Liver (tissue), 9 donors: Measurements from ENCODE around the gene ARSK. TPM values are rescaled to one million over a fixed set of nuclear protein-coding genes. Genes with fewer than 3 reads are reported as not detected.

Experiments used
- DNase-seq: peaks from one replicate; pipeline ENCODE4 v3.0.0-alpha.2; 2017; ENCODE audit warnings: low spot score
- H3K27ac ChIP-seq, 2 donors: one replicate each; pipeline ENCODE4 v1.7.0; 2013; ENCODE audit warnings: inconsistent platforms in 2 of 2, low read length in 2 of 2, control low read depth in 1 of 2, low read depth in 1 of 2, mild to moderate bottlenecking in 1 of 2
- H3K27me3 ChIP-seq, 4 donors: one replicate each; pipeline versions ENCODE4 v1.6.1 to v1.7.0; 2013; ENCODE audit warnings: low read length in 3 of 4, inconsistent platforms in 1 of 4, mild to moderate bottlenecking in 1 of 4, moderate library complexity in 1 of 4; ENCODE audit not compliant: control insufficient read depth in 4 of 4, insufficient read depth in 4 of 4
- H3K36me3 ChIP-seq, 4 donors: one replicate each; pipeline versions ENCODE4 v1.6.1 to v1.7.0; 2013; ENCODE audit warnings: low read length in 3 of 4, mild to moderate bottlenecking in 3 of 4, low read depth in 1 of 4, moderate library complexity in 1 of 4; ENCODE audit not compliant: control insufficient read depth in 4 of 4, insufficient read depth in 3 of 4
- H3K4me1 ChIP-seq, 4 donors: one replicate each; pipeline versions ENCODE4 v1.6.1 to v1.7.0; 2013; ENCODE audit warnings: low read length in 3 of 4, mild to moderate bottlenecking in 3 of 4, moderate library complexity in 1 of 4; ENCODE audit not compliant: control insufficient read depth in 4 of 4, insufficient read depth in 4 of 4
- H3K4me3 ChIP-seq, 3 donors: one replicate each; pipeline versions ENCODE4 v1.6.1 to v1.7.0; 2013; ENCODE audit warnings: low read length in 3 of 3, control low read depth in 1 of 3, low read depth in 1 of 3, mild to moderate bottlenecking in 1 of 3
- H3K9ac ChIP-seq, 2 donors: one replicate each; pipeline ENCODE4 v1.7.0; 2013; ENCODE audit warnings: low read length in 2 of 2, mild to moderate bottlenecking in 2 of 2, moderate library complexity in 2 of 2, control low read depth in 1 of 2, low read depth in 1 of 2
- H3K9me3 ChIP-seq, 4 donors: one replicate each; pipeline versions ENCODE4 v1.6.1 to v1.7.0; 2013; ENCODE audit warnings: low read length in 3 of 4; ENCODE audit not compliant: control insufficient read depth in 4 of 4
- ATF3 ChIP-seq: IDR thresholded peaks from 2 replicates; pipeline ENCODE4 v1.6.1; 2016; ENCODE audit warnings: antibody characterized with exemption
- EGR1 ChIP-seq, 2 donors: IDR thresholded peaks; 2 replicates each; pipeline ENCODE4 v1.6.1; 2016 to 2018; ENCODE audit warnings: antibody characterized with exemption in 2 of 2, low read depth in 2 of 2
- FOXA1 ChIP-seq: IDR thresholded peaks from 2 replicates; pipeline ENCODE4 v1.6.1; 2016; ENCODE audit warnings: antibody characterized with exemption
- FOXA2 ChIP-seq: IDR thresholded peaks from 2 replicates; pipeline ENCODE4 v1.6.1; 2016; ENCODE audit warnings: antibody characterized with exemption
- GABPA ChIP-seq, 2 donors: IDR thresholded peaks in 1 of 2; conservative IDR thresholded peaks in 1 of 2; 2 replicates each; pipeline ENCODE4 v1.6.1; 2016; ENCODE audit warnings: antibody characterized with exemption in 2 of 2, mild to moderate bottlenecking in 1 of 2, moderate library complexity in 1 of 2
- HNF4A ChIP-seq, 2 donors: conservative IDR thresholded peaks; 2 replicates each; pipeline ENCODE4 v1.6.1; 2016; ENCODE audit warnings: antibody characterized with exemption in 2 of 2, mild to moderate bottlenecking in 2 of 2
- HNF4G ChIP-seq: IDR thresholded peaks from 2 replicates; pipeline ENCODE4 v1.6.1; 2016; ENCODE audit warnings: antibody characterized with exemption
- JUND ChIP-seq, 2 donors: IDR thresholded peaks; 2 replicates each; pipeline ENCODE4 v1.6.1; 2016; ENCODE audit warnings: antibody characterized with exemption in 2 of 2
- MAX ChIP-seq: IDR thresholded peaks from 2 replicates; pipeline ENCODE4 v1.6.1; 2016; ENCODE audit warnings: antibody characterized with exemption
- NR2F2 ChIP-seq: IDR thresholded peaks from 2 replicates; pipeline ENCODE4 v1.6.1; 2016; ENCODE audit warnings: antibody characterized with exemption
- RAD21 ChIP-seq, 2 donors: IDR thresholded peaks; 2 replicates each; pipeline ENCODE4 v1.6.1; 2016; ENCODE audit warnings: antibody characterized with exemption in 2 of 2, mild to moderate bottlenecking in 2 of 2
- RXRA ChIP-seq, 2 donors: IDR thresholded peaks; 2 replicates each; pipeline ENCODE4 v1.6.1; 2017 to 2018; ENCODE audit warnings: antibody characterized with exemption in 2 of 2, mild to moderate bottlenecking in 1 of 2
- SP1 ChIP-seq: IDR thresholded peaks from 2 replicates; pipeline ENCODE4 v1.6.1; 2018; ENCODE audit warnings: antibody characterized with exemption, mild to moderate bottlenecking
- TAF1 ChIP-seq: conservative IDR thresholded peaks from 2 replicates; pipeline ENCODE4 v1.6.1; 2016; ENCODE audit warnings: antibody characterized with exemption, mild to moderate bottlenecking
- YY1 ChIP-seq: IDR thresholded peaks from 2 replicates; pipeline ENCODE4 v1.6.1; 2016; ENCODE audit warnings: antibody characterized with exemption, mild to moderate bottlenecking
- WGBS: extraction: QIAGEN DNeasy Blood & Tissue Kit; methylation state at CpG from one replicate; pipeline ENCODE4 v1.1.7; 2013; 5-methylcytosine and 5-hydroxymethylcytosine counted together
- polyA plus RNA-seq, 2 donors: library from polyadenylated mRNA; stranded (reverse) in 1 of 2; unstranded in 1 of 2; fragments of 200-250 nt in 1 of 2; fragments of >200 nt in 1 of 2; fragmentation: Nextera tagmentation in 1 of 2; extraction: Ambion mirVana in 1 of 2; gene quantifications; one replicate each; pipeline versions ENCODE4 v1.2.1 to v1.2.3, GENCODE V29; 2013 to 2015
- total RNA-seq, 2 donors: library from RNA; depleted of rRNA; stranded (reverse); fragments of >200 nt; gene quantifications; one replicate each; pipeline ENCODE4 v1.2.3, GENCODE V29; 2014
- TF ChIP-seq, protein P1 (sequence below): IDR thresholded peaks from 2 replicates; pipeline ENCODE4 v1.6.1; 2016; ENCODE audit warnings: antibody characterized with exemption, mild to moderate bottlenecking
- TF ChIP-seq, protein P2 (sequence below): IDR thresholded peaks from 2 replicates; pipeline ENCODE4 v1.6.1; 2016; ENCODE audit warnings: antibody characterized with exemption
- TF ChIP-seq, protein P3 (sequence below): fragments of 150-350 bp; IDR thresholded peaks from 2 replicates; pipeline ENCODE4 v1.5.1; 2017; ENCODE audit warnings: improper control_type of control experiment, low read depth, low read length; ENCODE audit not compliant: missing input control
- donor health status: healthy.
- donor health status: healthy.
- donor health status: healthy.
- donor health status: healthy.
- donor health status: healthy.

The ARSK gene
- total and polyA plus RNA-seq, 4 donors = 2.4 to 6.8 (median 3.3) TPM

- no peaks in the 10 kb centered on the region for H3K9me3 ChIP-seq
- TF ChIP-seq RXRA (IDR thresholded peaks at IDR 0.05) (no peak), GABPA (IDR thresholded peaks at IDR 0.05 in 1 of 2, conservative IDR thresholded peaks at IDR 0.05 in 1 of 2) (no peak), TAF1 (no peak), NR2F2 (no peak), ATF3 (no peak), FOXA2 (no peak), HNF4G (no peak), HNF4A (conservative IDR thresholded peaks at IDR 0.05) (no peak)
- 3% methylated on average over 85 of the region's 85 CpGs for WGBS
Measured at GRCh38 chr5:95620030-95620869, 65.3 kb downstream of the ARSK start, which contains the start of gene GPR150. GPR150 (plus strand) TSS chr5:95620087; CDS start chr5:95620276, 189 bp downstream.

DNA sequence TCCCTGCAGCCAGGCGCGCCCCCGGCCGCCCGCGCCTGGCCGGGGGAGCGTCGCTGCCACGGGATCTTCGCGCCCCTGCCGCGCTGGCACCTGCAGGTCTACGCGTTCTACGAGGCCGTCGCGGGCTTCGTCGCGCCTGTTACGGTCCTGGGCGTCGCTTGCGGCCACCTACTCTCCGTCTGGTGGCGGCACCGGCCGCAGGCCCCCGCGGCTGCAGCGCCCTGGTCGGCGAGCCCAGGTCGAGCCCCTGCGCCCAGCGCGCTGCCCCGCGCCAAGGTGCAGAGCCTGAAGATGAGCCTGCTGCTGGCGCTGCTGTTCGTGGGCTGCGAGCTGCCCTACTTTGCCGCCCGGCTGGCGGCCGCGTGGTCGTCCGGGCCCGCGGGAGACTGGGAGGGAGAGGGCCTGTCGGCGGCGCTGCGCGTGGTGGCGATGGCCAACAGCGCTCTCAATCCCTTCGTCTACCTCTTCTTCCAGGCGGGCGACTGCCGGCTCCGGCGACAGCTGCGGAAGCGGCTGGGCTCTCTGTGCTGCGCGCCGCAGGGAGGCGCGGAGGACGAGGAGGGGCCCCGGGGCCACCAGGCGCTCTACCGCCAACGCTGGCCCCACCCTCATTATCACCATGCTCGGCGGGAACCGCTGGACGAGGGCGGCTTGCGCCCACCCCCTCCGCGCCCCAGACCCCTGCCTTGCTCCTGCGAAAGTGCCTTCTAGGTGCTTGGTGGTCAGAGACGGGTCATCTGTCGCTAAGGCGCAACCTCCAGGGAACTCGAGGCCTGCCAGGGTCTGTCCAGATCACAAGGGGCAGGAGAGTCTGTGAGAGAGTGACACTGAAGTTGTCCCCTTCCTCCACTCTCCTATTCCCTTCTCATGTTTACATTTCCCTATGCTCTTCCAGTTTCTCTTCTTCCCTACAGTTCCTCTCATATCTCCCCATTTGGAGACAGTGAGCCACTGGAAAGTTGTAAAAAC is 66.3 kb downstream of the ARSK start:
- H3K36me3 ChIP-seq = no peaks in the 10 kb centered on the region
- H3K9ac ChIP-seq = peak overlapping the region; percentile 4 to 31
- peaks cover 4 to 26% (median 17%) of the 10 kb centered on the region in 4 donors for H3K4me1 ChIP-seq
- 3% methylated on average over 92 of the region's 92 CpGs for WGBS
- no peaks in the 10 kb centered on the region for H3K9me3 ChIP-seq
- H3K27ac ChIP-seq = no peak overlapping the region
- no peak for TF ChIP-seq RAD21 (IDR thresholded peaks at IDR 0.05)
- no peak for TF ChIP-seq YY1
- no peak for TF ChIP-seq FOXA2
- TF ChIP-seq EGR1 (IDR thresholded peaks at IDR 0.05; ENCODE audit: low read depth in 2 of 2) = no peak
- TF ChIP-seq, protein P1, sequence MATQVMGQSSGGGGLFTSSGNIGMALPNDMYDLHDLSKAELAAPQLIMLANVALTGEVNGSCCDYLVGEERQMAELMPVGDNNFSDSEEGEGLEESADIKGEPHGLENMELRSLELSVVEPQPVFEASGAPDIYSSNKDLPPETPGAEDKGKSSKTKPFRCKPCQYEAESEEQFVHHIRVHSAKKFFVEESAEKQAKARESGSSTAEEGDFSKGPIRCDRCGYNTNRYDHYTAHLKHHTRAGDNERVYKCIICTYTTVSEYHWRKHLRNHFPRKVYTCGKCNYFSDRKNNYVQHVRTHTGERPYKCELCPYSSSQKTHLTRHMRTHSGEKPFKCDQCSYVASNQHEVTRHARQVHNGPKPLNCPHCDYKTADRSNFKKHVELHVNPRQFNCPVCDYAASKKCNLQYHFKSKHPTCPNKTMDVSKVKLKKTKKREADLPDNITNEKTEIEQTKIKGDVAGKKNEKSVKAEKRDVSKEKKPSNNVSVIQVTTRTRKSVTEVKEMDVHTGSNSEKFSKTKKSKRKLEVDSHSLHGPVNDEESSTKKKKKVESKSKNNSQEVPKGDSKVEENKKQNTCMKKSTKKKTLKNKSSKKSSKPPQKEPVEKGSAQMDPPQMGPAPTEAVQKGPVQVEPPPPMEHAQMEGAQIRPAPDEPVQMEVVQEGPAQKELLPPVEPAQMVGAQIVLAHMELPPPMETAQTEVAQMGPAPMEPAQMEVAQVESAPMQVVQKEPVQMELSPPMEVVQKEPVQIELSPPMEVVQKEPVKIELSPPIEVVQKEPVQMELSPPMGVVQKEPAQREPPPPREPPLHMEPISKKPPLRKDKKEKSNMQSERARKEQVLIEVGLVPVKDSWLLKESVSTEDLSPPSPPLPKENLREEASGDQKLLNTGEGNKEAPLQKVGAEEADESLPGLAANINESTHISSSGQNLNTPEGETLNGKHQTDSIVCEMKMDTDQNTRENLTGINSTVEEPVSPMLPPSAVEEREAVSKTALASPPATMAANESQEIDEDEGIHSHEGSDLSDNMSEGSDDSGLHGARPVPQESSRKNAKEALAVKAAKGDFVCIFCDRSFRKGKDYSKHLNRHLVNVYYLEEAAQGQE = no peak
- TF ChIP-seq, protein P2, sequence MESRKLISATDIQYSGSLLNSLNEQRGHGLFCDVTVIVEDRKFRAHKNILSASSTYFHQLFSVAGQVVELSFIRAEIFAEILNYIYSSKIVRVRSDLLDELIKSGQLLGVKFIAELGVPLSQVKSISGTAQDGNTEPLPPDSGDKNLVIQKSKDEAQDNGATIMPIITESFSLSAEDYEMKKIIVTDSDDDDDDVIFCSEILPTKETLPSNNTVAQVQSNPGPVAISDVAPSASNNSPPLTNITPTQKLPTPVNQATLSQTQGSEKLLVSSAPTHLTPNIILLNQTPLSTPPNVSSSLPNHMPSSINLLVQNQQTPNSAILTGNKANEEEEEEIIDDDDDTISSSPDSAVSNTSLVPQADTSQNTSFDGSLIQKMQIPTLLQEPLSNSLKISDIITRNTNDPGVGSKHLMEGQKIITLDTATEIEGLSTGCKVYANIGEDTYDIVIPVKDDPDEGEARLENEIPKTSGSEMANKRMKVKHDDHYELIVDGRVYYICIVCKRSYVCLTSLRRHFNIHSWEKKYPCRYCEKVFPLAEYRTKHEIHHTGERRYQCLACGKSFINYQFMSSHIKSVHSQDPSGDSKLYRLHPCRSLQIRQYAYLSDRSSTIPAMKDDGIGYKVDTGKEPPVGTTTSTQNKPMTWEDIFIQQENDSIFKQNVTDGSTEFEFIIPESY = no peak
- no peak for TF ChIP-seq GABPA (IDR thresholded peaks at IDR 0.05 in 1 of 2, conservative IDR thresholded peaks at IDR 0.05 in 1 of 2)
- TF ChIP-seq MAX = no peak
- no peak for TF ChIP-seq FOXA1
- TF ChIP-seq RXRA (IDR thresholded peaks at IDR 0.05) = no peak
- TF ChIP-seq HNF4A (conservative IDR thresholded peaks at IDR 0.05) = no peak
- TF ChIP-seq TAF1 = no peak
- TF ChIP-seq JUND (IDR thresholded peaks at IDR 0.05) = no peak
- TF ChIP-seq HNF4G = no peak
- no peak for TF ChIP-seq NR2F2
- TF ChIP-seq SP1 = no peak
- TF ChIP-seq ATF3 = no peak
- TF ChIP-seq, protein P3, sequence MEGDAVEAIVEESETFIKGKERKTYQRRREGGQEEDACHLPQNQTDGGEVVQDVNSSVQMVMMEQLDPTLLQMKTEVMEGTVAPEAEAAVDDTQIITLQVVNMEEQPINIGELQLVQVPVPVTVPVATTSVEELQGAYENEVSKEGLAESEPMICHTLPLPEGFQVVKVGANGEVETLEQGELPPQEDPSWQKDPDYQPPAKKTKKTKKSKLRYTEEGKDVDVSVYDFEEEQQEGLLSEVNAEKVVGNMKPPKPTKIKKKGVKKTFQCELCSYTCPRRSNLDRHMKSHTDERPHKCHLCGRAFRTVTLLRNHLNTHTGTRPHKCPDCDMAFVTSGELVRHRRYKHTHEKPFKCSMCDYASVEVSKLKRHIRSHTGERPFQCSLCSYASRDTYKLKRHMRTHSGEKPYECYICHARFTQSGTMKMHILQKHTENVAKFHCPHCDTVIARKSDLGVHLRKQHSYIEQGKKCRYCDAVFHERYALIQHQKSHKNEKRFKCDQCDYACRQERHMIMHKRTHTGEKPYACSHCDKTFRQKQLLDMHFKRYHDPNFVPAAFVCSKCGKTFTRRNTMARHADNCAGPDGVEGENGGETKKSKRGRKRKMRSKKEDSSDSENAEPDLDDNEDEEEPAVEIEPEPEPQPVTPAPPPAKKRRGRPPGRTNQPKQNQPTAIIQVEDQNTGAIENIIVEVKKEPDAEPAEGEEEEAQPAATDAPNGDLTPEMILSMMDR = no peak
- H3K27me3 ChIP-seq = no peaks in the 10 kb centered on the region
- DNase-seq = peak; percentile 46
- H3K4me3 ChIP-seq = peak overlapping the region; percentile 7 to 70 (median 66)

More at GRCh38 chr5:95620030-95620869, 65.3 kb downstream of the ARSK start, which contains the start of gene GPR150:
- peaks cover 4 to 26% (median 17%) of the 10 kb centered on the region in 4 donors for H3K4me1 ChIP-seq
- DNase-seq = peak; percentile 58
- H3K4me3 ChIP-seq = peak within 1 kb of the TSS; percentile 45 to 70 (median 66)
- H3K9ac ChIP-seq = no peak within 1 kb of the TSS
- H3K36me3 ChIP-seq = no peaks in the 10 kb centered on the region
- H3K27ac ChIP-seq = no peak within 1 kb of the TSS
- no peaks in the 10 kb centered on the region for H3K27me3 ChIP-seq
